Ovary (tissue), 3 donors: ENCODE measurements around the gene OR6V1.

ENCODE experiments used
- EP300 ChIP-seq: sonication (generic); formaldehyde crosslinking; IDR thresholded peaks from one replicate; pipeline ENCODE4 v1.6.1; 2017; ENCODE audit warnings: antibody characterized with exemption
- POLR2A ChIP-seq: fragments of 450-650 bp; IDR thresholded peaks from one replicate; pipeline ENCODE4 v1.6.1; 2017; ENCODE audit warnings: antibody characterized with exemption, mild to moderate bottlenecking, moderate library complexity
- TF ChIP-seq, protein P1 (sequence below), 3 donors: fragments of 450-650 bp in 2 of 3; fragments of 200-600 bp in 1 of 3; IDR thresholded peaks; one replicate each; pipeline versions ENCODE4 v1.5.1 to v1.8.0; 2016 to 2022; ENCODE audit warnings: antibody characterized with exemption in 3 of 3, mild to moderate bottlenecking in 1 of 3
- donor health status: DM: no; HTN: no; CAD: no.

- TF ChIP-seq, protein P1, sequence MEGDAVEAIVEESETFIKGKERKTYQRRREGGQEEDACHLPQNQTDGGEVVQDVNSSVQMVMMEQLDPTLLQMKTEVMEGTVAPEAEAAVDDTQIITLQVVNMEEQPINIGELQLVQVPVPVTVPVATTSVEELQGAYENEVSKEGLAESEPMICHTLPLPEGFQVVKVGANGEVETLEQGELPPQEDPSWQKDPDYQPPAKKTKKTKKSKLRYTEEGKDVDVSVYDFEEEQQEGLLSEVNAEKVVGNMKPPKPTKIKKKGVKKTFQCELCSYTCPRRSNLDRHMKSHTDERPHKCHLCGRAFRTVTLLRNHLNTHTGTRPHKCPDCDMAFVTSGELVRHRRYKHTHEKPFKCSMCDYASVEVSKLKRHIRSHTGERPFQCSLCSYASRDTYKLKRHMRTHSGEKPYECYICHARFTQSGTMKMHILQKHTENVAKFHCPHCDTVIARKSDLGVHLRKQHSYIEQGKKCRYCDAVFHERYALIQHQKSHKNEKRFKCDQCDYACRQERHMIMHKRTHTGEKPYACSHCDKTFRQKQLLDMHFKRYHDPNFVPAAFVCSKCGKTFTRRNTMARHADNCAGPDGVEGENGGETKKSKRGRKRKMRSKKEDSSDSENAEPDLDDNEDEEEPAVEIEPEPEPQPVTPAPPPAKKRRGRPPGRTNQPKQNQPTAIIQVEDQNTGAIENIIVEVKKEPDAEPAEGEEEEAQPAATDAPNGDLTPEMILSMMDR (IDR thresholded peaks at IDR 0.05), result no peak
- TF ChIP-seq POLR2A, result no peak
- TF ChIP-seq EP300, result no peak
These were observed 25.1 kb upstream of the OR6V1 start, which contains the start of gene OR9A2 for GRCh38 chr7:143027032-143027431.
